Ishikawa (cell line): ENCODE results near the gene RAB7B.

ENCODE experiments used
- CEBPB ChIP-seq: IDR thresholded peaks from 2 replicates; pipeline ENCODE4 v1.6.1; 2012
- CREB1 ChIP-seq: IDR thresholded peaks from 2 replicates; pipeline ENCODE4 v1.6.1; 2012; ENCODE audit warnings: low read depth
- EGR1 ChIP-seq: IDR thresholded peaks from 2 replicates; pipeline ENCODE4 v1.6.1; 2012
- EP300 ChIP-seq: IDR thresholded peaks from 2 replicates; pipeline ENCODE4 v1.6.1; 2012; ENCODE audit warnings: borderline replicate concordance
- FOXM1 ChIP-seq: IDR thresholded peaks from 2 replicates; pipeline ENCODE4 v1.6.1; 2012; ENCODE audit warnings: low read depth, borderline replicate concordance
- NFIC ChIP-seq: IDR thresholded peaks from 2 replicates; pipeline ENCODE4 v1.6.1; 2012
- RAD21 ChIP-seq: IDR thresholded peaks from 2 replicates; pipeline ENCODE4 v1.6.1; 2012; ENCODE audit warnings: low read depth
- TAF1 ChIP-seq: IDR thresholded peaks from 2 replicates; pipeline ENCODE4 v1.6.1; 2012; ENCODE audit warnings: low read depth, mild to moderate bottlenecking
- TCF12 ChIP-seq: IDR thresholded peaks from 2 replicates; pipeline ENCODE4 v1.6.1; 2012; ENCODE audit warnings: low read depth
- TEAD4 ChIP-seq: IDR thresholded peaks from 2 replicates; pipeline ENCODE4 v1.6.1; 2012
- YY1 ChIP-seq: IDR thresholded peaks from 2 replicates; pipeline ENCODE4 v1.6.1; 2012; ENCODE audit warnings: low read depth
- ZBTB7A ChIP-seq: IDR thresholded peaks from 2 replicates; pipeline ENCODE4 v1.6.1; 2012; ENCODE audit warnings: low read depth
- TF ChIP-seq, protein P1 (sequence below): IDR thresholded peaks from 2 replicates; pipeline ENCODE4 v1.6.1; 2012; ENCODE audit warnings: low read depth, mild to moderate bottlenecking
- TF ChIP-seq, protein P2 (sequence below): IDR thresholded peaks from 2 replicates; pipeline ENCODE4 v1.6.1; 2012
- TF ChIP-seq, protein P3 (sequence below): IDR thresholded peaks from 2 replicates; pipeline ENCODE4 v1.6.1; 2012

RAB7B gene

DNA sequence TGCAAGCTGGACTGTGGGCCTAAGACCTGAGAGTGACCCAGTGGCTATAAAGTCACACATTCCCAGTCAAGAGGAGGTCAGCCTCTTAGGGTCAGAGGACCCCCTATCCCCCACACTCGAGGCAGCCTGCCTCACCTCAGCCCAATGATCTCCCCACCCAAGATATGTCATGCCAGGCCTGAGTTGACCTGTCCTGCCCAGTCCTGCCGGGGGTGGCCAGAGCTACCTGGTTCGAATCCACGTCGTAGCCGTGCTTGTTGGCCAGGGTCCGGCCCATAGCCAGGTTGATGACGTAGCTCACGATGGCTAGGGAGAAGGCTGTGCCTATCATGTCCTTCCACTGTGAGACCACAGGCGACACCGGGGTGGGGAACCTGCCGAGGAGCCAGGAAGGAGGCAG, 75.5 kb downstream of the RAB7B start:
- TF ChIP-seq NFIC (no peak), TCF12 (no peak), CEBPB (no peak), CREB1 (no peak), ZBTB7A (no peak), EGR1 (no peak), YY1 (no peak), RAD21 (no peak), TEAD4 (no peak), TAF1 (no peak)
- TF ChIP-seq, protein P1, sequence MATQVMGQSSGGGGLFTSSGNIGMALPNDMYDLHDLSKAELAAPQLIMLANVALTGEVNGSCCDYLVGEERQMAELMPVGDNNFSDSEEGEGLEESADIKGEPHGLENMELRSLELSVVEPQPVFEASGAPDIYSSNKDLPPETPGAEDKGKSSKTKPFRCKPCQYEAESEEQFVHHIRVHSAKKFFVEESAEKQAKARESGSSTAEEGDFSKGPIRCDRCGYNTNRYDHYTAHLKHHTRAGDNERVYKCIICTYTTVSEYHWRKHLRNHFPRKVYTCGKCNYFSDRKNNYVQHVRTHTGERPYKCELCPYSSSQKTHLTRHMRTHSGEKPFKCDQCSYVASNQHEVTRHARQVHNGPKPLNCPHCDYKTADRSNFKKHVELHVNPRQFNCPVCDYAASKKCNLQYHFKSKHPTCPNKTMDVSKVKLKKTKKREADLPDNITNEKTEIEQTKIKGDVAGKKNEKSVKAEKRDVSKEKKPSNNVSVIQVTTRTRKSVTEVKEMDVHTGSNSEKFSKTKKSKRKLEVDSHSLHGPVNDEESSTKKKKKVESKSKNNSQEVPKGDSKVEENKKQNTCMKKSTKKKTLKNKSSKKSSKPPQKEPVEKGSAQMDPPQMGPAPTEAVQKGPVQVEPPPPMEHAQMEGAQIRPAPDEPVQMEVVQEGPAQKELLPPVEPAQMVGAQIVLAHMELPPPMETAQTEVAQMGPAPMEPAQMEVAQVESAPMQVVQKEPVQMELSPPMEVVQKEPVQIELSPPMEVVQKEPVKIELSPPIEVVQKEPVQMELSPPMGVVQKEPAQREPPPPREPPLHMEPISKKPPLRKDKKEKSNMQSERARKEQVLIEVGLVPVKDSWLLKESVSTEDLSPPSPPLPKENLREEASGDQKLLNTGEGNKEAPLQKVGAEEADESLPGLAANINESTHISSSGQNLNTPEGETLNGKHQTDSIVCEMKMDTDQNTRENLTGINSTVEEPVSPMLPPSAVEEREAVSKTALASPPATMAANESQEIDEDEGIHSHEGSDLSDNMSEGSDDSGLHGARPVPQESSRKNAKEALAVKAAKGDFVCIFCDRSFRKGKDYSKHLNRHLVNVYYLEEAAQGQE, result no peak
- TF ChIP-seq, protein P2, sequence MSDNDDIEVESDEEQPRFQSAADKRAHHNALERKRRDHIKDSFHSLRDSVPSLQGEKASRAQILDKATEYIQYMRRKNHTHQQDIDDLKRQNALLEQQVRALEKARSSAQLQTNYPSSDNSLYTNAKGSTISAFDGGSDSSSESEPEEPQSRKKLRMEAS, result no peak

DNA sequence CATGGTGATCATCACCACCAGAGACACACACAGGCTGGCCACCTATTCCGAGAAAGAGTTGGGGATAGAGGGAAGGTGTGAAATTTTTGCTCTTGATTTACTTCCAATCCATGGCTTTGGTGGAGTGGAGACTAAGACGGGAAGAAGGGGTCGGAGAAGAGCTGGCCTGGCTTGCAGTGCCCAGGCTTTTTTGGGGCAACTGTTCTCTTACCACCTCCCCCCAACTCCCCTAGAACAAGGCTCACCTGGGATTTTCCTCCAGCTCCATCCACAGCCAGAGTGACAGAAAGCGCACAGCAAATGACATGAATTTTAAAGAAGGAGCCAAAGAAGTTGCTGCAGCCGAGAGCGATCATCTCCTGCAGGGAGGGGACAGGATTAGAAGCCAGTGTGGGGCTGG, 75.9 kb downstream of the RAB7B start:
- TF ChIP-seq RAD21, result no peak
- TF ChIP-seq TCF12, result no peak
- TF ChIP-seq, protein P3, sequence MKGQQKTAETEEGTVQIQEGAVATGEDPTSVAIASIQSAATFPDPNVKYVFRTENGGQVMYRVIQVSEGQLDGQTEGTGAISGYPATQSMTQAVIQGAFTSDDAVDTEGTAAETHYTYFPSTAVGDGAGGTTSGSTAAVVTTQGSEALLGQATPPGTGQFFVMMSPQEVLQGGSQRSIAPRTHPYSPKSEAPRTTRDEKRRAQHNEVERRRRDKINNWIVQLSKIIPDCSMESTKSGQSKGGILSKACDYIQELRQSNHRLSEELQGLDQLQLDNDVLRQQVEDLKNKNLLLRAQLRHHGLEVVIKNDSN, result no peak
- no peak for TF ChIP-seq CEBPB
- no peak for TF ChIP-seq CREB1
- TF ChIP-seq, protein P2, result no peak
- TF ChIP-seq ZBTB7A, result no peak
- no peak for TF ChIP-seq EP300
- no peak for TF ChIP-seq NFIC
- TF ChIP-seq EGR1, result no peak
- no peak for TF ChIP-seq TAF1
- TF ChIP-seq YY1, result no peak
- TF ChIP-seq FOXM1, result no peak
- no peak for TF ChIP-seq TEAD4
